RWPE2 (cell line): ENCODE results near the gene SIT1.
"Not testable (repeated sequence)": the region's sequence is repeated elsewhere in the genome, so short reads cannot be mapped to it uniquely, and the experiment has no call there.

Experiments used
- ATAC-seq: fragments of 200-7000 bp; cut with Tn5 transposase; 3 replicates; pipeline ENCODE4 v1.9.1; 2021; ENCODE audit warnings: low read depth
- DNase-seq: peaks from one replicate; pipeline ENCODE4 v3.0.0-alpha.2; 2020; ENCODE audit warnings: low spot score
- H3K27ac ChIP-seq: fragments of 450-650 bp; 2 replicates; pipeline ENCODE4 v1.5.1; 2017; ENCODE audit warnings: mild to moderate bottlenecking; ENCODE audit not compliant: poor library complexity, severe bottlenecking
- H3K27me3 ChIP-seq: fragments of 250-450 bp; sonication (Bioruptor Pico); 2 replicates; pipeline ENCODE4 v1.5.1; 2021; ENCODE audit warnings: mild to moderate bottlenecking, moderate library complexity; ENCODE audit not compliant: insufficient read depth, poor library complexity, severe bottlenecking
- H3K36me3 ChIP-seq: fragments of 250-450 bp; sonication (Bioruptor Pico); 2 replicates; pipeline ENCODE4 v1.5.1; 2020; ENCODE audit warnings: low read depth, mild to moderate bottlenecking, moderate library complexity
- H3K4me1 ChIP-seq: fragments of 250-450 bp; sonication (Bioruptor Pico); 2 replicates; pipeline ENCODE4 v1.5.1; 2021; ENCODE audit warnings: mild to moderate bottlenecking, moderate library complexity; ENCODE audit not compliant: insufficient read depth, poor library complexity, severe bottlenecking
- H3K4me3 ChIP-seq: fragments of 250-450 bp; sonication (Bioruptor Pico); 2 replicates; pipeline ENCODE4 v1.5.1; 2021; ENCODE audit warnings: mild to moderate bottlenecking, moderate library complexity; ENCODE audit not compliant: severe bottlenecking
- H3K9me3 ChIP-seq: fragments of 250-450 bp; sonication (Bioruptor Pico); 2 replicates; pipeline ENCODE4 v1.5.1; 2021; ENCODE audit warnings: mild to moderate bottlenecking, moderate library complexity; ENCODE audit not compliant: severe bottlenecking
- CTCF ChIP-seq: fragments of 450-650 bp; IDR thresholded peaks from one replicate; pipeline ENCODE4 v1.5.1; 2017; ENCODE audit warnings: mild to moderate bottlenecking, moderate library complexity; ENCODE audit not compliant: poor library complexity, severe bottlenecking

Gene SIT1

DNA sequence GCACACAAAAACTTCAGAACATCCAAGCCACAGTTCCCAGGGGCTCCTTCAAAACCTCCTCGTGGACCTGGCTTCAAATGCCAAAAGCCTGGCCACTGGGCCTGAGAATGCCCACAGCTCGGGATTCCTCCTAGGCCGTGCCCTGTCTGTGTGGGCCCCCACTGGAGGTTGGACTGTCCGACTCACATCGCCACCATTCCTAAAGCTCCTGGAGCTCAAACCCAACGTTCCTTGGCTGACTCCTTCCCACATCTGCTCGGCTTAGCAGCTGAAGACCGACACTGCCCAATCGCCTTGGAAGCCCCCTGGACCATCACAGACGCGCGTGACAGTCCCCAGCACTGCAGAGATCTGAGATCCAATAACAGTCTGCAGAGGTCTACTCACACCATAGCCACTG is 7.7 kb downstream of the SIT1 start:
- TF ChIP-seq CTCF: no peak

DNA sequence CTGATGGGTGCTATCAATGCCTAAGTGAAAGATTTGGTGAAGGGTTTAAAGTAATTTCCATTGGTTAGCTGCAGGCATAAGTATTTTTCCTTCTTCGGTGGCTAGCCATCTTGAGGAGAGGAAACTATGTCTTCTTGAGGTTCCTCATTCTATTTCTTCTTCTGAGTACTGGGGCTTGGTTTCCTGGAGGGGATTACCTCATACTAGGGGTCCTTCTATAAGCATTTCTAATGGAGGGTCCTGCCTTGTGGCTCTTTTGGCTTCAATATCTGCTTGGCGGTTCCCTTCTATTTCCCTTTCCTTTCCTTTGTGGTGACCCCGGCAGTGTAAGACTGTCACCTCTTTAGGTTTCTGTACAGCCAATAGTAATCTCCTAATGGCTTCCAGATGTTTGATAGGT is 9.3 kb downstream of the SIT1 start:
- H3K27ac ChIP-seq, ATAC-seq, H3K4me1 ChIP-seq, H3K36me3 ChIP-seq, H3K4me3 ChIP-seq, DNase-seq, H3K27me3 ChIP-seq, H3K9me3 ChIP-seq: not testable (repeated sequence)

More for the DNA sequence above, 7.7 kb downstream of the SIT1 start:
- Histone ChIP-seq H3K4me3 (no peak overlapping the region), H3K4me1 (peaks cover 3% of the 10 kb centered on the region), H3K9me3 (no peaks in the 10 kb centered on the region), H3K36me3 (no peaks in the 10 kb centered on the region), H3K27me3 (no peaks in the 10 kb centered on the region), H3K27ac (no peak overlapping the region)
- ATAC-seq (no peak), DNase-seq (no peak)

DNA sequence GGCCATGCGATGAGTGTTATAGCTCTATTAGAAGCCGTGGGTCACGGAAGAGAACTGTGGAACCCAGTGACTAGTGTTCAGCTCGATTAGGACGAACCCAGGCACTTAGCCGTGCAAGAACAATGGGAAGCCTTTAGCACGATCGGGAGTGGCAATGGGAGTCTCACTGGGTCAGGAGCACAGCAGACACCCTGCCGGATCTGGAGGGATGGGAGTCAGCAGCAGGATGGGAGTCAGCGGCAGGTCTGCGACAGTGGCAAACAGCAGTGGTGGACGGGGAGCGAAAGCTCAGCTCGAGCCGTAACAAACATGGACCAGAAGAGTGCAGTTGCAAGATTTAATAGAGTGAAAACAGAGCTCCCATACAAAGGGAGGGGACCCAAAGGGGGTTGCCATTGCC is 10.3 kb downstream of the SIT1 start:
- H3K4me3 ChIP-seq, H3K36me3 ChIP-seq, DNase-seq, ATAC-seq, H3K9me3 ChIP-seq, H3K27ac ChIP-seq, H3K27me3 ChIP-seq, H3K4me1 ChIP-seq: not testable (repeated sequence)

DNA sequence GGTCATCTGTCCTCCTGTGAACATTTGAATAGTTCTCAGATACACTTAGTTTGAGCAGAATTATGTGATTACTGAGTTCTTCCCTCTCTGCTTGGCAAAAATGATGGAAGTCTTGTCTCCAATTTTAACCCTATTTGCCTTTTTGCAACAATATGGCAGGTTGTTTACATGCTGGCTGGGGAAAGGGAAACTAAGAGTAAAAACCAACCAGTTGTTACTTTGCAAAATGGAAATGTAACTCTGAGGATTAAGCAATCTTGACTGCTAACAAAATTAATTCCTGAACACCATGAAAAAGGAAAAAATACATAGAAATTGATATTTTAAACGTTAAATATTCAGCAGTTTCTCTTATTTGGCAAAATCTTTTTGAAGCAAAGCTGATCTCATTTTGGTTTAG is 11.1 kb downstream of the SIT1 start:
- H3K27me3 ChIP-seq: no peaks in the 10 kb centered on the region
- H3K27ac ChIP-seq: no peak overlapping the region
- DNase-seq: no peak
- no peak for ATAC-seq
- H3K4me1 ChIP-seq: no peaks in the 10 kb centered on the region
- H3K36me3 ChIP-seq: no peaks in the 10 kb centered on the region
- no peak for TF ChIP-seq CTCF
- H3K9me3 ChIP-seq: no peaks in the 10 kb centered on the region
- H3K4me3 ChIP-seq: no peak overlapping the region

DNA sequence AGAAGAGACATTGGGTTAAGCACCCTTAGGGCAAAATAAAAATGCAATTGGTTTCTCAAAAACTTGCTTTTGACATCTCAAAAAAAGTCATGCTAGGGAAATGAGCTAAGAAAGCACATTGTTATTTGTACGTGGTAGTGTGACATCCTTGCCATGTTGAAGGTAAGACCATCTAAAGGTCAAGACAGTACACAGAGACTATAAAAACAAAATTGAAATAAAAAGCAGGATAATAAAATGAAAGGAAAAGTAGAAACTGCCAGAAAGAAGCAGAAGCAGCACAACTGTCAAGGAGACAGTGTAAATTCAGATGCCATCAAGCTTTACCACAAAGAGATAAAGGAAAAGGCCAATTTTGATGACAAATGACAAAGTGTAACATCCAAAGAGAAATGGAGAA is 11.5 kb downstream of the SIT1 start:
- DNase-seq, H3K4me1 ChIP-seq, H3K27ac ChIP-seq, H3K36me3 ChIP-seq, ATAC-seq, H3K27me3 ChIP-seq, H3K4me3 ChIP-seq, H3K9me3 ChIP-seq: not testable (repeated sequence)

DNA sequence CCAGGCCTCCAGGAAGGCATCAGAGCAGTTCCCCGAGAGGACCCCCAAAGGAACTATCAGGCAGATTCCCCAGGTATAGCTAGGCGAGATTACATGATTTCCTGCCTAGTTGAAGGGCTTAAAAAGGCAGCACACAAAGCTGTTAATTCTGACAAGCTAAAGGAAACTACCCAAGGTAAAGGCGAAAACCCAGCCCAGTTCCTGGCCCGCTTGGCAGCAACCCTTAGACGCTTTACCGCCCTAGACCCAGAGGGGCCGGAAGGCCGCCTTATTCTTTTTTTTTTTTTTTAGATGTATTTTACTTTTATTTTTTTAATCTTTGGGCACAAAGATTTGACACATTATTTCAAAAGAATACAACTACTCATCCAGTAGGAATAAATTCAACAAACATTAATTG is 12.0 kb downstream of the SIT1 start:
- not testable (repeated sequence) for H3K36me3 ChIP-seq, ATAC-seq, H3K27me3 ChIP-seq, H3K9me3 ChIP-seq, H3K27ac ChIP-seq, H3K4me3 ChIP-seq, H3K4me1 ChIP-seq, DNase-seq

DNA sequence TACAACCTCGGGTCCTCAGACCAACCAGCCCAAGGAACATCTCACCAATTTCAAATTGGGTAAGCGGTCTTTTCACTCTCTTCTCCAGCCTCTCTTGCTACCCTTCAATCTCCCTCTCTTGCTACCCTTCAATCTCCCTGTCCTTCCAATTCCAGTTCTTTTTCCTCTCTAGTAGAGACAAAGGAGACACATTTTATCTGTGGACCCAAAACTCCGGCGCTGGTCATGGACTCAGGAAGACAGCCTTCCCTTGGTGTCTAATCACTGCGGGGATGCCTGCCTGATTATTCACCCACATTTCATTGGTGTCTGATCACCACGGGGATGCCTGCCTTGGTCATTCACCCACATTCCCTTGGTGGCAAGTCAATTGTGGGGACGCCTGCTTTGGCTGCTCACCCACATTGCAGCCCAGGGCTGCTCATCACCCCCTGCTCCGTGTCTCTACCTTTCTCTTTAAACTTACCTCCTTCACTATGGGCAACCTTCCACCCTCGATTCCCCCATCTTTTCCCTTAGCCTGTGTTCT is 13.2 kb downstream of the SIT1 start:
- not testable (repeated sequence) for H3K4me1 ChIP-seq, H3K36me3 ChIP-seq, DNase-seq, H3K27ac ChIP-seq, H3K9me3 ChIP-seq, H3K4me3 ChIP-seq, H3K27me3 ChIP-seq, ATAC-seq

GRCh38 chr9:35636877-35637246 is 13.9 kb downstream of the SIT1 start:
- not testable (repeated sequence) for H3K27ac ChIP-seq, H3K9me3 ChIP-seq, H3K4me1 ChIP-seq, H3K36me3 ChIP-seq, ATAC-seq, H3K4me3 ChIP-seq, H3K27me3 ChIP-seq, DNase-seq
